ENCODE data around the gene RUVBL2. TPM values are rescaled to one million over a fixed set of nuclear protein-coding genes. Genes with fewer than 3 reads are reported as not detected.

RUVBL2 gene
- polyA plus RNA-seq, 4 donors, result 77.1 to 105 (median 82.6) TPM

Other genes starting within 250 kb of the RUVBL2 start
- 1 to 10 TPM in 1 of 4 donors, under 1 TPM in 3; 0.36 to 1.0 (median 0.52) TPM for gene IZUMO1, start 247.0 kb upstream of the RUVBL2 start, polyA plus RNA-seq (ENCODE audit: insufficient read length in 4 of 4)
- 1 to 10 TPM; 3.1 to 3.7 (median 3.4) TPM for gene FUT1, start 241.2 kb upstream of the RUVBL2 start, polyA plus RNA-seq (ENCODE audit: insufficient read length in 4 of 4)
- gene FGF21, start 238.4 kb upstream of the RUVBL2 start, polyA plus RNA-seq (ENCODE audit: insufficient read length in 4 of 4), result not detected
- 10 to 100 TPM; 34.5 to 46.3 (median 38.8) TPM for gene BCAT2, start 182.9 kb upstream of the RUVBL2 start, polyA plus RNA-seq (ENCODE audit: insufficient read length in 4 of 4)
- 10 to 100 TPM; 25.9 to 44.8 (median 33.1) TPM for gene HSD17B14, start 157.4 kb upstream of the RUVBL2 start, polyA plus RNA-seq (ENCODE audit: insufficient read length in 4 of 4)
- 10 to 100 TPM; 20.4 to 28.7 (median 21.8) TPM for gene PLEKHA4, start 125.3 kb upstream of the RUVBL2 start, polyA plus RNA-seq (ENCODE audit: insufficient read length in 4 of 4)
- gene PPP1R15A, start 121.5 kb upstream of the RUVBL2 start, polyA plus RNA-seq (ENCODE audit: insufficient read length in 4 of 4), result 10 to 100 TPM; 35.7 to 41.1 (median 36.2) TPM
- 1 to 10 TPM in 1 of 4 donors, under 1 TPM in 3; 0.64 to 1.2 (median 0.85) TPM for gene TULP2, start 95.1 kb upstream of the RUVBL2 start, polyA plus RNA-seq (ENCODE audit: insufficient read length in 4 of 4)
- 100 to 1,000 TPM; 273 to 369 (median 280) TPM for gene NUCB1, start 93.6 kb upstream of the RUVBL2 start, polyA plus RNA-seq (ENCODE audit: insufficient read length in 4 of 4)
- gene DHDH, start 60.2 kb upstream of the RUVBL2 start, polyA plus RNA-seq (ENCODE audit: insufficient read length in 4 of 4), result 10 to 100 TPM in 1 of 4 donors, 1 to 10 TPM in 3; 4.9 to 11.6 (median 6.8) TPM
- 10 to 100 TPM; 72.5 to 91.2 (median 79.4) TPM for gene BAX, start 39.0 kb upstream of the RUVBL2 start, polyA plus RNA-seq (ENCODE audit: insufficient read length in 4 of 4)
- gene FTL, start 28.6 kb upstream of the RUVBL2 start, polyA plus RNA-seq (ENCODE audit: insufficient read length in 4 of 4), result 1,000 to 10,000 TPM; 2,163 to 3,232 (median 2,621) TPM
- gene GYS1, start 578 bp upstream of the RUVBL2 start, polyA plus RNA-seq (ENCODE audit: insufficient read length in 4 of 4), result 10 to 100 TPM; 40.5 to 47.3 (median 41.6) TPM
- under 1 TPM in 1 of 4 donors, not detected in 3; 0.26 TPM for gene LHB, start 23.2 kb downstream of the RUVBL2 start, polyA plus RNA-seq (ENCODE audit: insufficient read length in 4 of 4)
- not detected for gene CGB3, start 30.4 kb downstream of the RUVBL2 start, polyA plus RNA-seq (ENCODE audit: insufficient read length in 4 of 4)
- gene CGB2, start 38.0 kb downstream of the RUVBL2 start, polyA plus RNA-seq (ENCODE audit: insufficient read length in 4 of 4), result under 1 TPM in 1 of 4 donors, not detected in 3; 0.10 TPM
- gene CGB1, start 43.0 kb downstream of the RUVBL2 start, polyA plus RNA-seq (ENCODE audit: insufficient read length in 4 of 4), result not detected
- under 1 TPM in 2 of 4 donors, not detected in 2; 0.13 to 0.29 TPM for gene CGB5, start 50.0 kb downstream of the RUVBL2 start, polyA plus RNA-seq (ENCODE audit: insufficient read length in 4 of 4)
- under 1 TPM in 2 of 4 donors, not detected in 2; 0.12 to 0.51 TPM for gene CGB8, start 55.2 kb downstream of the RUVBL2 start, polyA plus RNA-seq (ENCODE audit: insufficient read length in 4 of 4)
- 1 to 10 TPM in 2 of 4 donors, under 1 TPM in 2; 0.79 to 1.9 (median 1.3) TPM for gene CGB7, start 63.9 kb downstream of the RUVBL2 start, polyA plus RNA-seq (ENCODE audit: insufficient read length in 4 of 4)
- 1 to 10 TPM; 3.0 to 4.6 (median 3.7) TPM for gene NTF4, start 70.9 kb downstream of the RUVBL2 start, polyA plus RNA-seq (ENCODE audit: insufficient read length in 4 of 4)
- under 1 TPM in 3 of 4 donors, not detected in 1; 0.03 to 0.07 (median 0.06) TPM for gene KCNA7, start 78.8 kb downstream of the RUVBL2 start, polyA plus RNA-seq (ENCODE audit: insufficient read length in 4 of 4)
- gene SNRNP70, start 91.6 kb downstream of the RUVBL2 start, polyA plus RNA-seq (ENCODE audit: insufficient read length in 4 of 4), result 100 to 1,000 TPM; 317 to 333 (median 329) TPM
- gene LIN7B, start 120.5 kb downstream of the RUVBL2 start, polyA plus RNA-seq (ENCODE audit: insufficient read length in 4 of 4), result 1 to 10 TPM; 7.7 to 8.9 (median 8.2) TPM
- 1 to 10 TPM in 1 of 4 donors, under 1 TPM in 3; 0.59 to 1.2 (median 0.86) TPM for gene C19orf73, start 125.3 kb downstream of the RUVBL2 start, polyA plus RNA-seq (ENCODE audit: insufficient read length in 4 of 4)
- gene PPFIA3, start 125.7 kb downstream of the RUVBL2 start, polyA plus RNA-seq (ENCODE audit: insufficient read length in 4 of 4), result 1 to 10 TPM; 5.5 to 9.4 (median 6.0) TPM
- 10 to 100 TPM; 27.0 to 30.6 (median 29.7) TPM for gene HRC, start 161.5 kb downstream of the RUVBL2 start, polyA plus RNA-seq (ENCODE audit: insufficient read length in 4 of 4)
- 10 to 100 TPM; 26.6 to 38.0 (median 31.0) TPM for gene TRPM4, start 163.9 kb downstream of the RUVBL2 start, polyA plus RNA-seq (ENCODE audit: insufficient read length in 4 of 4)

All from right renal pelvis (tissue), 4 donors.